CD14-positive monocyte (primary cell): ENCODE results near the gene TMEM129. TPM values are rescaled to one million over a fixed set of nuclear protein-coding genes. Genes with fewer than 3 reads are reported as not detected.

ENCODE experiments used
- DNase-seq, 3 donors: peaks; one replicate each; pipeline ENCODE4 v3.0.0-alpha.2; 2011 to 2022
- H2AFZ ChIP-seq: 2 replicates; pipeline ENCODE4 v1.6.0; 2012; ENCODE audit warnings: mild to moderate bottlenecking, low read depth, low read length, inconsistent platforms; ENCODE audit not compliant: insufficient read depth, poor library complexity, severe bottlenecking
- H3K27ac ChIP-seq, 2 donors: 1 replicate in 1 of 2; 2 replicates in 1 of 2; pipeline ENCODE4 v1.5.1; 2012 to 2013; ENCODE audit warnings: low read length in 2 of 2, control low read depth in 1 of 2, inconsistent platforms in 1 of 2, low read depth in 1 of 2, mild to moderate bottlenecking in 1 of 2
- H3K27me3 ChIP-seq, 2 donors: one replicate each; pipeline versions ENCODE4 v1.6.0 to v1.6.1; 2011 to 2013; ENCODE audit warnings: low read length in 2 of 2; ENCODE audit not compliant: control insufficient read depth in 2 of 2, insufficient read depth in 2 of 2
- H3K36me3 ChIP-seq, 2 donors: replicated peaks in 1 of 2; 1 replicate in 1 of 2; 2 replicates in 1 of 2; pipeline versions ENCODE4 v1.5.1 to v1.6.1; 2012 to 2013; ENCODE audit warnings: low read length in 2 of 2, control low read depth in 1 of 2, inconsistent platforms in 1 of 2, mild to moderate bottlenecking in 1 of 2; ENCODE audit not compliant: insufficient read depth in 2 of 2, control insufficient read depth in 1 of 2
- H3K4me1 ChIP-seq, 2 donors: 1 replicate in 1 of 2; 2 replicates in 1 of 2; pipeline versions ENCODE4 v1.5.1 to v1.6.1; 2012 to 2013; ENCODE audit warnings: low read length in 2 of 2, control low read depth in 1 of 2, inconsistent platforms in 1 of 2, mild to moderate bottlenecking in 1 of 2, moderate library complexity in 1 of 2; ENCODE audit not compliant: insufficient read depth in 2 of 2, control insufficient read depth in 1 of 2
- H3K4me2 ChIP-seq: replicated peaks from 2 replicates; pipeline ENCODE3; 2012; ENCODE audit warnings: low read length, moderate library complexity, mild to moderate bottlenecking; ENCODE audit not compliant: poor library complexity, severe bottlenecking; ENCODE audit errors: extremely low read depth
- H3K4me3 ChIP-seq, 3 experiments: fragments of 200-600 bp in 1 of 3; sonication (generic) in 1 of 3; replicated peaks in 1 of 3; 1 replicate in 2 of 3; 2 replicates in 1 of 3; pipeline ENCODE4 v1.5.1; 2011 to 2013; ENCODE audit warnings: low read length in 3 of 3, mild to moderate bottlenecking in 3 of 3, control low read depth in 2 of 3, low read depth in 2 of 3, inconsistent platforms in 1 of 3, moderate library complexity in 1 of 3
- H3K79me2 ChIP-seq: 2 replicates; pipeline ENCODE4 v1.6.0; 2012; ENCODE audit warnings: mild to moderate bottlenecking, control low read depth, inconsistent platforms, low read length, moderate library complexity; ENCODE audit not compliant: insufficient read depth
- H3K9ac ChIP-seq: 2 replicates; pipeline ENCODE4 v1.6.0; 2017; ENCODE audit warnings: low read length, mild to moderate bottlenecking; ENCODE audit not compliant: insufficient read depth, poor library complexity, severe bottlenecking
- H3K9me3 ChIP-seq, 2 donors: replicated peaks in 1 of 2; 1 replicate in 1 of 2; 2 replicates in 1 of 2; pipeline versions ENCODE4 v1.5.1 to v1.6.1; 2012 to 2013; ENCODE audit warnings: low read length in 2 of 2, control low read depth in 1 of 2; ENCODE audit not compliant: control insufficient read depth in 1 of 2, insufficient read depth in 1 of 2
- H4K20me1 ChIP-seq: 2 replicates; pipeline ENCODE4 v1.6.0; 2012; ENCODE audit warnings: mild to moderate bottlenecking, low read length, control low read depth, moderate library complexity; ENCODE audit not compliant: insufficient read depth
- H3K27ac Mint-ChIP-seq, 7 donors: one replicate each; pipeline ENCODE4 v1.8.0; 2020; ENCODE audit warnings: mild to moderate bottlenecking in 7 of 7, mixed read lengths in 7 of 7, moderate library complexity in 6 of 7, inconsistent platforms in 2 of 7
- H3K27me3 Mint-ChIP-seq, 3 donors: one replicate each; pipeline ENCODE4 v1.8.0; 2021 to 2022; ENCODE audit warnings: low read depth in 3 of 3, mild to moderate bottlenecking in 3 of 3, mixed read lengths in 3 of 3, moderate library complexity in 3 of 3, inconsistent platforms in 1 of 3
- H3K36me3 Mint-ChIP-seq, 2 donors: one replicate each; pipeline ENCODE4 v1.8.0; 2020; ENCODE audit warnings: mixed read lengths in 2 of 2, inconsistent platforms in 1 of 2, mild to moderate bottlenecking in 1 of 2
- H3K4me1 Mint-ChIP-seq: one replicate; pipeline ENCODE4 v1.8.0; 2020; ENCODE audit warnings: mild to moderate bottlenecking, mixed read lengths
- H3K4me3 Mint-ChIP-seq, 2 donors: one replicate each; pipeline ENCODE4 v1.8.0; 2020; ENCODE audit warnings: mild to moderate bottlenecking in 2 of 2, mixed read lengths in 2 of 2, moderate library complexity in 1 of 2
- H3K9me3 Mint-ChIP-seq, 7 donors: one replicate each; pipeline ENCODE4 v1.8.0; 2020 to 2022; ENCODE audit warnings: mixed read lengths in 7 of 7, mild to moderate bottlenecking in 6 of 7, moderate library complexity in 6 of 7, inconsistent platforms in 2 of 7
- CTCF ChIP-seq: fragments of 200-600 bp; IDR thresholded peaks from one replicate; pipeline ENCODE4 v1.8.0; 2022; ENCODE audit warnings: antibody characterized with exemption, mild to moderate bottlenecking
- WGBS: methylation state at CpG from one replicate; pipeline ENCODE4 v1.1.5; 2013; ENCODE audit warnings: missing lambda C conversion rate; ENCODE audit not compliant: insufficient coverage; 5-methylcytosine and 5-hydroxymethylcytosine counted together
- intact Hi-C, 2 donors: fragments of 100-400 bp; cut with micrococcal nuclease; formaldehyde crosslinking; loops; one replicate each; pipeline versions ENCODE4 v1.15.0 to v1.15.1; 2023
- polyA plus RNA-seq, 3 donors: library from polyadenylated mRNA; depleted of rRNA in 1 of 3; unstranded in 2 of 3; stranded (reverse) in 1 of 3; fragments of 300-500 nt in 2 of 3; fragments of >200 nt in 1 of 3; fragmentation: Illumina TruSeq in 2 of 3; gene quantifications; 1 replicate in 2 of 3; 2 replicates in 1 of 3; pipeline ENCODE4 v1.2.3, GENCODE V29; 2012 to 2021

TMEM129 gene
- polyA plus RNA-seq, 3 donors, result 22.4 to 40.2 (median 24.1) TPM

- intact Hi-C loops, result loop anchor here (1.0 to 10.0 kb wide), 5 partner anchors 8 to 552 kb away; partner anchors contain the start of genes FAM53A (in 1 of the 2), LETM1 (in 1 of the 2), MXD4 (in 1 of the 2) and TACC3 (in 1 of the 2)
- WGBS, result 8% methylated on average over 30 of the region's 35 CpGs
- peaks cover 60% of the 10 kb centered on the region for H3K4me1 Mint-ChIP-seq
These were observed 7.9 kb downstream of the TMEM129 start for GRCh38 chr4:1713003-1713851.

More at GRCh38 chr4:1713003-1713851, 7.9 kb downstream of the TMEM129 start:
- no peaks in the 10 kb centered on the region for H3K9me3 ChIP-seq
- peak overlapping the region; percentile 73 to 91 (median 88) for H3K4me3 ChIP-seq
- Mint-ChIP-seq H3K27ac (peak overlapping the region; percentile 95 to 99 (median 97)), H3K27me3 (no peaks in the 10 kb centered on the region), H3K4me3 (peak overlapping the region; percentile 97 to 98), H3K36me3 (peaks cover 16 to 36% of the 10 kb centered on the region in 2 donors), H3K9me3 (no peaks in the 10 kb centered on the region)
- H3K4me2 ChIP-seq, result peak overlapping the region; percentile 94
- peaks cover 63% of the 10 kb centered on the region for H4K20me1 ChIP-seq
- peak overlapping the region; percentile 82 for H2AFZ ChIP-seq
- peak overlapping the region; percentile 96 for H3K9ac ChIP-seq
- peaks cover 48 to 61% of the 10 kb centered on the region in 2 donors for H3K4me1 ChIP-seq
- peaks cover 93% of the 10 kb centered on the region for H3K79me2 ChIP-seq
- H3K27ac ChIP-seq, result peak overlapping the region; percentile 68 to 92
- peaks cover 23 to 24% of the 10 kb centered on the region in 2 donors for H3K36me3 ChIP-seq
- no peak for TF ChIP-seq CTCF
- H3K27me3 ChIP-seq, result no peaks in the 10 kb centered on the region
- DNase-seq, result no peak
